K562 (cell line): ENCODE results near the gene CD164. TPM values are rescaled to one million over a fixed set of nuclear protein-coding genes. Genes with fewer than 3 reads are reported as not detected.

Source experiments
- ARID2 ChIP-seq: fragments of 450-650 bp; IDR thresholded peaks from 2 replicates; pipeline ENCODE4 v1.6.1; 2017; ENCODE audit warnings: antibody characterized with exemption, mild to moderate bottlenecking
- BCOR ChIP-seq: fragments of 450-650 bp; IDR thresholded peaks from 2 replicates; pipeline ENCODE4 v1.6.1; 2016
- CEBPG ChIP-seq, 3 experiments: fragments of 200-800 bp in 1 of 3; sonication (Bioruptor generic) in 1 of 3; sonication (generic) in 1 of 3; formaldehyde crosslinking in 1 of 3; IDR thresholded peaks in 2 of 3; conservative IDR thresholded peaks in 1 of 3; 2 replicates each; pipeline versions ENCODE4 v1.6.1 to v1.8.0; 2016 to 2022; ENCODE audit warnings: missing compliant biosample characterization in 2 of 3, missing genetic modification characterization in 2 of 3, mild to moderate bottlenecking in 1 of 3, missing genetic modification reagents in 1 of 3
- ESRRA ChIP-seq: fragments of 450-650 bp; IDR thresholded peaks from 2 replicates; pipeline ENCODE4 v1.6.1; 2014; ENCODE audit warnings: low read depth, mild to moderate bottlenecking, moderate library complexity, borderline replicate concordance
- FUS ChIP-seq: fragments of 200-400 bp; formaldehyde crosslinking; optimal IDR thresholded peaks from 2 replicates; pipeline ENCODE3; 2017; ENCODE audit warnings: low read depth, low read length
- HDAC1 ChIP-seq, 2 experiments: fragments of 450-650 bp; IDR thresholded peaks; 2 replicates each; pipeline ENCODE4 v1.6.1; 2016 to 2017; ENCODE audit warnings: inconsistent platforms in 1 of 2, mild to moderate bottlenecking in 1 of 2, moderate library complexity in 1 of 2
- MAZ ChIP-seq, 2 experiments: fragments of 450-650 bp in 1 of 2; sonication (generic) in 1 of 2; formaldehyde crosslinking; IDR thresholded peaks in 1 of 2; conservative IDR thresholded peaks in 1 of 2; 2 replicates each; pipeline versions ENCODE4 v1.4.0 to v1.5.0; 2020; ENCODE audit warnings: mild to moderate bottlenecking in 1 of 2, missing genetic modification reagents in 1 of 2
- NR2F6 ChIP-seq: fragments of 450-650 bp; formaldehyde crosslinking; IDR thresholded peaks from 2 replicates; pipeline ENCODE4 v1.4.0; 2020; ENCODE audit warnings: mild to moderate bottlenecking
- RBM15 ChIP-seq: fragments of 200-400 bp; formaldehyde crosslinking; IDR thresholded peaks from 2 replicates; pipeline ENCODE4 v1.6.1; 2018; ENCODE audit warnings: mild to moderate bottlenecking, low read length, moderate library complexity; ENCODE audit not compliant: insufficient read depth
- RBM34 ChIP-seq: fragments of 200-400 bp; formaldehyde crosslinking; IDR thresholded peaks from 2 replicates; pipeline ENCODE4 v1.6.1; 2018; ENCODE audit warnings: low read length, borderline replicate concordance; ENCODE audit not compliant: insufficient read depth
- TBL1XR1 ChIP-seq, 2 experiments: IDR thresholded peaks; 2 replicates each; pipeline ENCODE4 v1.6.1; 2012; ENCODE audit warnings: improper control_type of control experiment in 2 of 2, low read length in 2 of 2, mild to moderate bottlenecking in 1 of 2
- ZC3H4 ChIP-seq: sonication (generic); formaldehyde crosslinking; IDR thresholded peaks from 2 replicates; pipeline ENCODE4 v1.9.0; 2021; ENCODE audit warnings: missing genetic modification reagents, borderline replicate concordance
- ZKSCAN8 ChIP-seq: fragments of 200-800 bp; sonication (Bioruptor generic); IDR thresholded peaks from 2 replicates; pipeline ENCODE4 v1.6.1; 2016; ENCODE audit warnings: missing genetic modification characterization, missing compliant biosample characterization
- ZNF785 ChIP-seq: fragments of 250-450 bp; sonication (Bioruptor Pico); IDR thresholded peaks from 2 replicates; pipeline ENCODE4 v1.4.0; 2020; ENCODE audit warnings: mild to moderate bottlenecking
- polyA plus RNA-seq, 8 experiments: library from polyadenylated mRNA; depleted of rRNA in 4 of 8; stranded (reverse) in 5 of 8; unstranded in 3 of 8; fragments of >200 nt; fragmentation: Nextera tagmentation in 2 of 8; fragmentation: Illumina TruSeq in 1 of 8; extraction: Ambion mirVana in 2 of 8; extraction: Trizol in 1 of 8; gene quantifications; 2 replicates each; pipeline versions ENCODE4 v1.2.1 to v1.2.3, GENCODE V29; 2011 to 2014; ENCODE audit warnings: inconsistent platforms in 1 of 8, missing spikeins in 1 of 8
- total RNA-seq, 7 experiments: library from RNA; depleted of rRNA in 6 of 7; stranded (reverse); fragments of >200 nt in 6 of 7; fragmentation: Illumina TruSeq in 2 of 7; extraction: Trizol in 2 of 7; gene quantifications; 2 replicates each; pipeline versions ENCODE4 v1.2.1 to v1.2.3, GENCODE V29; 2011 to 2021; ENCODE audit warnings: low replicate concordance in 1 of 7
- TF ChIP-seq, protein P1 (sequence below): fragments of 250-450 bp; sonication (Bioruptor Pico); IDR thresholded peaks from 2 replicates; pipeline ENCODE4 v1.4.0; 2020
- TF ChIP-seq, protein P2 (sequence below), 2 experiments: fragments of 450-650 bp in 1 of 2; IDR thresholded peaks; 2 replicates each; pipeline ENCODE4 v1.6.1; 2011 to 2017; ENCODE audit warnings: low read depth in 2 of 2, antibody characterized with exemption in 1 of 2, borderline replicate concordance in 1 of 2, low read length in 1 of 2, mild to moderate bottlenecking in 1 of 2, mixed read lengths in 1 of 2; ENCODE audit not compliant: control insufficient read depth in 1 of 2
- TF ChIP-seq, protein P3 (sequence below): fragments of 450-650 bp; IDR thresholded peaks from 2 replicates; pipeline ENCODE4 v1.6.1; 2016; ENCODE audit warnings: borderline replicate concordance
- TF ChIP-seq, protein P4 (sequence below): fragments of 250-450 bp; sonication (Bioruptor Pico); IDR thresholded peaks from 2 replicates; pipeline ENCODE4 v1.4.0; 2020; ENCODE audit warnings: mild to moderate bottlenecking

Gene CD164
- total and polyA plus RNA-seq, 9 of the 15 experiments (the other 6 are each of a cell fraction or from before 2014, with no cell fraction given), result 79.5 to 317 (median 165) TPM

DNA sequence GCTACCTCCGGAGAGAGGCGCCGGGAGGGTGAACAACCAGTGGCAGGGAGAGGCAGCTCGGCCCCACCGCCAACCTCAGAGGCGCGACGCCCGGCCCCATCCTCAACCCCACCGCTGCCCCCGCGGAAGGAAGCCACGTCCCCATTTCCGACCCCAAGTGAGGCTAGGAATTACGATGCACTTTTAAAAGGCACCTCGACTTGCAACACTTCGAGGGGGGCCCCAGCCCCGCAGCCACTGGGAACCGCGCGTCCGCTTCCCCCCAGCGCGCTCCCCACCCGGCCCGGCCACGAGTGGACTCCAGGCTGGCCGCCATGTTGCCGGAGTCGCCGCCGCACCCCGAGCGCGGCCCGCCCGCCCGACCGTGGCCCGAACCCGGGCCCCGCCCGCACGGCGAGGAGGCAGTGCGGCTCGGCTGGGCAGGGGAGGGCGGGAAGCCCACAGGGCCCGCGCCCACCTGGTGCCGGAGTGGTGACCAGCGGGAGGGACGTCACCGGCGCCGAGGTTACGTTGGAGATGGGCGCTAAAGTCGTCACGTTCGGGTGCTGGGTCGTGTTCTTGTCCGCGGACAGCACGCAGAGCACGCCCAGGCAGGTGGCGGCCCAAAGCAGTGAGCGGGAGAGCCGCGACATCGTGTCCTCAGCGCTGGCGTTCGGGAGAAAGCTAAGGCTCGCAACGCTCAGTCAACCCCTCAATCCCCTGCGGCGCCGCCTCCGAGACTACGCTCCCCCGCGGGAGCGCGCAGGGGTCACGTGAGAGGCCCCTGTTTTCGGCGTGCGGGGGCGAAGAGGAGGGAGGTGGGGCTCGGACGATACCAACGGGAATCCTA lies at the start of gene CD164 (continued):
- TF ChIP-seq, protein P1, sequence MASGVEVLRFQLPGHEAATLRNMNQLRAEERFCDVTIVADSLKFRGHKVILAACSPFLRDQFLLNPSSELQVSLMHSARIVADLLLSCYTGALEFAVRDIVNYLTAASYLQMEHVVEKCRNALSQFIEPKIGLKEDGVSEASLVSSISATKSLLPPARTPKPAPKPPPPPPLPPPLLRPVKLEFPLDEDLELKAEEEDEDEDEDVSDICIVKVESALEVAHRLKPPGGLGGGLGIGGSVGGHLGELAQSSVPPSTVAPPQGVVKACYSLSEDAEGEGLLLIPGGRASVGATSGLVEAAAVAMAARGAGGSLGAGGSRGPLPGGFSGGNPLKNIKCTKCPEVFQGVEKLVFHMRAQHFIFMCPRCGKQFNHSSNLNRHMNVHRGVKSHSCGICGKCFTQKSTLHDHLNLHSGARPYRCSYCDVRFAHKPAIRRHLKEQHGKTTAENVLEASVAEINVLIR (CRISPR knock-in tag), result no peak
- TF ChIP-seq RBM15 (no peak), ZNF785 (CRISPR knock-in tag) (no peak), ZC3H4 (CRISPR knock-in tag) (no peak), TBL1XR1 (IDR thresholded peaks at IDR 0.05; ENCODE audit: low read length in 2 of 2) (peak; percentile 68; a peak in 3 of 4 replicates), ARID2 (no peak), ESRRA (peak; percentile 42; the same call in 1 of the 2 replicates), HDAC1 (IDR thresholded peaks at IDR 0.05) (peak in 1 of 2 experiments; percentile 68; a peak in 1 of 4 replicates), RBM34 (no peak), FUS (no peak), CEBPG (CRISPR knock-in tag; IDR thresholded peaks at IDR 0.05) (no peak), CEBPG (tag; conservative IDR thresholded peaks at IDR 0.05 in 1 of 2, IDR thresholded peaks at IDR 0.05 in 1 of 2) (no peak), ZKSCAN8 (CRISPR knock-in tag) (no peak), NR2F6 (no peak), BCOR (peak; percentile 52; the same call in 1 of the 2 replicates), MAZ (CRISPR knock-in tag; conservative IDR thresholded peaks at IDR 0.05 in 1 of 2, IDR thresholded peaks at IDR 0.05 in 1 of 2) (peak; percentile 98)
- TF ChIP-seq, protein P2, sequence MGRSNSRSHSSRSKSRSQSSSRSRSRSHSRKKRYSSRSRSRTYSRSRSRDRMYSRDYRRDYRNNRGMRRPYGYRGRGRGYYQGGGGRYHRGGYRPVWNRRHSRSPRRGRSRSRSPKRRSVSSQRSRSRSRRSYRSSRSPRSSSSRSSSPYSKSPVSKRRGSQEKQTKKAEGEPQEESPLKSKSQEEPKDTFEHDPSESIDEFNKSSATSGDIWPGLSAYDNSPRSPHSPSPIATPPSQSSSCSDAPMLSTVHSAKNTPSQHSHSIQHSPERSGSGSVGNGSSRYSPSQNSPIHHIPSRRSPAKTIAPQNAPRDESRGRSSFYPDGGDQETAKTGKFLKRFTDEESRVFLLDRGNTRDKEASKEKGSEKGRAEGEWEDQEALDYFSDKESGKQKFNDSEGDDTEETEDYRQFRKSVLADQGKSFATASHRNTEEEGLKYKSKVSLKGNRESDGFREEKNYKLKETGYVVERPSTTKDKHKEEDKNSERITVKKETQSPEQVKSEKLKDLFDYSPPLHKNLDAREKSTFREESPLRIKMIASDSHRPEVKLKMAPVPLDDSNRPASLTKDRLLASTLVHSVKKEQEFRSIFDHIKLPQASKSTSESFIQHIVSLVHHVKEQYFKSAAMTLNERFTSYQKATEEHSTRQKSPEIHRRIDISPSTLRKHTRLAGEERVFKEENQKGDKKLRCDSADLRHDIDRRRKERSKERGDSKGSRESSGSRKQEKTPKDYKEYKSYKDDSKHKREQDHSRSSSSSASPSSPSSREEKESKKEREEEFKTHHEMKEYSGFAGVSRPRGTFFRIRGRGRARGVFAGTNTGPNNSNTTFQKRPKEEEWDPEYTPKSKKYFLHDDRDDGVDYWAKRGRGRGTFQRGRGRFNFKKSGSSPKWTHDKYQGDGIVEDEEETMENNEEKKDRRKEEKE (IDR thresholded peaks at IDR 0.05; ENCODE audit: borderline replicate concordance in 1 of 2, control insufficient read depth in 1 of 2, low read depth in 2 of 2, low read length in 1 of 2), result no peak
- TF ChIP-seq, protein P3, sequence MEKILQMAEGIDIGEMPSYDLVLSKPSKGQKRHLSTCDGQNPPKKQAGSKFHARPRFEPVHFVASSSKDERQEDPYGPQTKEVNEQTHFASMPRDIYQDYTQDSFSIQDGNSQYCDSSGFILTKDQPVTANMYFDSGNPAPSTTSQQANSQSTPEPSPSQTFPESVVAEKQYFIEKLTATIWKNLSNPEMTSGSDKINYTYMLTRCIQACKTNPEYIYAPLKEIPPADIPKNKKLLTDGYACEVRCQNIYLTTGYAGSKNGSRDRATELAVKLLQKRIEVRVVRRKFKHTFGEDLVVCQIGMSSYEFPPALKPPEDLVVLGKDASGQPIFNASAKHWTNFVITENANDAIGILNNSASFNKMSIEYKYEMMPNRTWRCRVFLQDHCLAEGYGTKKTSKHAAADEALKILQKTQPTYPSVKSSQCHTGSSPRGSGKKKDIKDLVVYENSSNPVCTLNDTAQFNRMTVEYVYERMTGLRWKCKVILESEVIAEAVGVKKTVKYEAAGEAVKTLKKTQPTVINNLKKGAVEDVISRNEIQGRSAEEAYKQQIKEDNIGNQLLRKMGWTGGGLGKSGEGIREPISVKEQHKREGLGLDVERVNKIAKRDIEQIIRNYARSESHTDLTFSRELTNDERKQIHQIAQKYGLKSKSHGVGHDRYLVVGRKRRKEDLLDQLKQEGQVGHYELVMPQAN, result peak; percentile 61
- TF ChIP-seq, protein P4, sequence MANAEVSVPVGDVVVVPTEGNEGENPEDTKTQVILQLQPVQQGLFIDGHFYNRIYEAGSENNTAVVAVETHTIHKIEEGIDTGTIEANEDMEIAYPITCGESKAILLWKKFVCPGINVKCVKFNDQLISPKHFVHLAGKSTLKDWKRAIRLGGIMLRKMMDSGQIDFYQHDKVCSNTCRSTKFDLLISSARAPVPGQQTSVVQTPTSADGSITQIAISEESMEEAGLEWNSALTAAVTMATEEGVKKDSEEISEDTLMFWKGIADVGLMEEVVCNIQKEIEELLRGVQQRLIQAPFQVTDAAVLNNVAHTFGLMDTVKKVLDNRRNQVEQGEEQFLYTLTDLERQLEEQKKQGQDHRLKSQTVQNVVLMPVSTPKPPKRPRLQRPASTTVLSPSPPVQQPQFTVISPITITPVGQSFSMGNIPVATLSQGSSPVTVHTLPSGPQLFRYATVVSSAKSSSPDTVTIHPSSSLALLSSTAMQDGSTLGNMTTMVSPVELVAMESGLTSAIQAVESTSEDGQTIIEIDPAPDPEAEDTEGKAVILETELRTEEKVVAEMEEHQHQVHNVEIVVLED (CRISPR knock-in tag), result peak; percentile 81
